PC-3 (cell line): ENCODE measurements around the gene NGDN. TPM values are rescaled to one million over a fixed set of nuclear protein-coding genes. Genes with fewer than 3 reads are reported as not detected.

Experiments
- ATAC-seq: fragments of 200-7000 bp; cut with Tn5 transposase; 2 replicates; pipeline ENCODE4 v1.9.1; 2020; ENCODE audit warnings: mild to moderate bottlenecking, moderate library complexity
- BruUV-seq: library from RNA; stranded (reverse); fragments of 400-500 nt; replicated peaks from 2 replicates; lab custom pipeline; 2021; lab: Mats Ljungman, UMichigan
- CTCF ChIA-PET: fragments of 300-600 bp; sonication (Branson Sonifier 250); formaldehyde crosslinking; loops from one replicate; lab custom pipeline; 2022; ENCODE audit warnings: antibody characterized with exemption; lab: Charles Lee
- POLR2A ChIA-PET: fragments of 300-600 bp; sonication (Branson Sonifier 250); formaldehyde crosslinking; loops from one replicate; lab custom pipeline; 2022; ENCODE audit warnings: antibody characterized with exemption; ENCODE audit not compliant: unreplicated experiment; lab: Charles Lee
- DNase-seq: peaks from one replicate; pipeline ENCODE4 v3.0.0-alpha.2; 2015
- H2AFZ ChIP-seq: fragments of 300-600 bp; sonication (generic); 2 replicates; pipeline ENCODE4 v1.6.0; 2016; ENCODE audit warnings: antibody characterized with exemption, low read length
- H3F3A ChIP-seq: fragments of 300-600 bp; sonication (generic); one replicate; pipeline ENCODE4 v1.6.0; 2017; ENCODE audit warnings: antibody characterized with exemption, low read length, control low read depth, mild to moderate bottlenecking; ENCODE audit not compliant: unreplicated experiment
- H3K27ac ChIP-seq: fragments of 300-600 bp; sonication (generic); 2 replicates; pipeline ENCODE4 v1.5.1; 2016; ENCODE audit warnings: mild to moderate bottlenecking, low read length
- H3K27me3 ChIP-seq: fragments of 300-600 bp; sonication (generic); 2 replicates; pipeline ENCODE4 v1.6.1; 2016; ENCODE audit warnings: low read length, mixed read lengths
- H3K36me3 ChIP-seq: fragments of 300-600 bp; sonication (generic); 2 replicates; pipeline ENCODE4 v1.6.1; 2016; ENCODE audit warnings: low read depth, mixed run types, low read length, mixed read lengths
- H3K4me1 ChIP-seq: fragments of 300-600 bp; sonication (generic); 2 replicates; pipeline ENCODE4 v1.5.1; 2016; ENCODE audit warnings: low read length; ENCODE audit not compliant: insufficient read depth
- H3K4me2 ChIP-seq: fragments of 300-600 bp; sonication (generic); 2 replicates; pipeline ENCODE4 v1.6.0; 2016; ENCODE audit warnings: low read length
- H3K4me3 ChIP-seq: fragments of 300-600 bp; sonication (generic); 2 replicates; pipeline ENCODE4 v1.5.1; 2016; ENCODE audit warnings: mild to moderate bottlenecking, low read length, mixed read lengths
- H3K79me2 ChIP-seq: fragments of 300-600 bp; sonication (generic); 2 replicates; pipeline ENCODE4 v1.6.1; 2017; ENCODE audit warnings: low read length, mixed read lengths
- H3K9ac ChIP-seq: fragments of 300-600 bp; sonication (generic); 2 replicates; pipeline ENCODE4 v1.6.0; 2016; ENCODE audit warnings: mild to moderate bottlenecking, low read length
- H3K9me2 ChIP-seq: fragments of 300-600 bp; sonication (generic); replicated peaks from 2 replicates; pipeline ENCODE4 v1.6.1; 2016; ENCODE audit warnings: mixed run types, low read length, mixed read lengths
- H3K9me3 ChIP-seq: fragments of 300-600 bp; sonication (generic); 2 replicates; pipeline ENCODE4 v1.6.1; 2016; ENCODE audit warnings: low read length, mixed read lengths
- H4K20me1 ChIP-seq: fragments of 300-600 bp; sonication (generic); 2 replicates; pipeline ENCODE4 v1.6.1; 2016; ENCODE audit warnings: low read length, mixed read lengths
- CTCF ChIP-seq: fragments of 300-600 bp; sonication (generic); conservative IDR thresholded peaks from 2 replicates; pipeline ENCODE4 v1.5.1; 2017; ENCODE audit warnings: antibody characterized with exemption, low read depth, mild to moderate bottlenecking, low read length
- EZH2 ChIP-seq: fragments of 300-600 bp; sonication (generic); IDR thresholded peaks from one replicate; pipeline ENCODE4 v1.6.1; 2017; ENCODE audit warnings: antibody characterized with exemption, mild to moderate bottlenecking, low read length; ENCODE audit not compliant: unreplicated experiment
- EZH2phosphoT487 ChIP-seq: fragments of 300-600 bp; sonication (generic); IDR thresholded peaks from 2 replicates; pipeline ENCODE4 v1.6.1; 2018; ENCODE audit warnings: mild to moderate bottlenecking, antibody characterized with exemption, low read length, borderline replicate concordance
- intact Hi-C: fragments of 100-400 bp; cut with micrococcal nuclease; formaldehyde crosslinking; loops from 2 replicates; pipeline ENCODE4 v1.9.0; 2023
- total RNA-seq: library from RNA; depleted of rRNA; stranded (reverse); fragments of >200 nt; gene quantifications from 2 replicates; pipeline ENCODE4 v1.2.3, GENCODE V29; 2014

Gene NGDN
- total RNA-seq, 1 experiment from 2014 or later = 57.6 TPM

GRCh38 chr14:23432946-23433345 is 36.6 kb upstream of the NGDN start:
- POLR2A ChIA-PET = no interaction called here
- no TSS peak for BruUV-seq
- H4K20me1 ChIP-seq = no peaks in the 10 kb centered on the region
- TF ChIP-seq EZH2 (no peak), CTCF (no peak), EZH2phosphoT487 (no peak)
- CTCF ChIA-PET = no interaction called here
- H3K4me3 ChIP-seq = no peak overlapping the region
- peaks cover 70% of the 10 kb centered on the region for H3K27me3 ChIP-seq
- ATAC-seq (no peak), DNase-seq (no peak)
- no peaks in the 10 kb centered on the region for H3K36me3 ChIP-seq
- no peaks in the 10 kb centered on the region for H3F3A ChIP-seq
- H2AFZ ChIP-seq = no peak overlapping the region
- no peak overlapping the region for H3K4me2 ChIP-seq
- no peaks in the 10 kb centered on the region for H3K4me1 ChIP-seq
- H3K27ac ChIP-seq = no peak overlapping the region
- H3K9ac ChIP-seq = no peak overlapping the region
- intact Hi-C loops = no loop called here
- H3K79me2 ChIP-seq = no peaks in the 10 kb centered on the region
- H3K9me3 ChIP-seq = no peaks in the 10 kb centered on the region
- no peaks in the 10 kb centered on the region for H3K9me2 ChIP-seq

GRCh38 chr14:23433457-23433856 is 36.0 kb upstream of the NGDN start:
- Histone ChIP-seq H3K9me3 (no peaks in the 10 kb centered on the region), H3K36me3 (no peaks in the 10 kb centered on the region), H3K4me3 (no peak overlapping the region), H3K27ac (no peak overlapping the region), H3F3A (no peaks in the 10 kb centered on the region), H4K20me1 (no peaks in the 10 kb centered on the region), H3K9me2 (no peaks in the 10 kb centered on the region), H3K4me1 (no peaks in the 10 kb centered on the region), H2AFZ (no peak overlapping the region), H3K79me2 (no peaks in the 10 kb centered on the region), H3K27me3 (peaks cover 74% of the 10 kb centered on the region), H3K9ac (no peak overlapping the region), H3K4me2 (no peak overlapping the region)
- ATAC-seq (no peak), DNase-seq (no peak)
- no peak for TF ChIP-seq EZH2
- no peak for TF ChIP-seq EZH2phosphoT487
- TF ChIP-seq CTCF = no peak
- intact Hi-C loops = no loop called here
- ChIA-PET POLR2A (no interaction called here), CTCF (no interaction called here)
- no TSS peak for BruUV-seq

GRCh38 chr14:23434488-23435222 is 34.8 kb upstream of the NGDN start:
- CTCF ChIA-PET = no interaction called here

More at GRCh38 chr14:23434488-23435222, 34.8 kb upstream of the NGDN start:
- no peaks in the 10 kb centered on the region for H3K9me3 ChIP-seq
- H3K9ac ChIP-seq = no peak overlapping the region
- H4K20me1 ChIP-seq = no peaks in the 10 kb centered on the region
- no peaks in the 10 kb centered on the region for H3K79me2 ChIP-seq
- TF ChIP-seq EZH2phosphoT487 (no peak), EZH2 (no peak), CTCF (no peak)
- POLR2A ChIA-PET = no interaction called here
- H3K9me2 ChIP-seq = no peaks in the 10 kb centered on the region
- BruUV-seq = no TSS peak
- H3K36me3 ChIP-seq = no peaks in the 10 kb centered on the region
- H3K4me1 ChIP-seq = no peaks in the 10 kb centered on the region
- H3F3A ChIP-seq = no peaks in the 10 kb centered on the region
- H2AFZ ChIP-seq = no peak overlapping the region
- intact Hi-C loops = no loop called here
- no peak overlapping the region for H3K4me3 ChIP-seq
- no peak for DNase-seq
- ATAC-seq = no peak
- no peak overlapping the region for H3K4me2 ChIP-seq
- H3K27ac ChIP-seq = no peak overlapping the region
- H3K27me3 ChIP-seq = peaks cover 86% of the 10 kb centered on the region
